Inflammatory macrophage treated with lipopolysaccharide for 4 hours (primary cell): ENCODE data around the gene GGA2.
"Not testable (repeated sequence)": the region's sequence is repeated elsewhere in the genome, so short reads cannot be mapped to it uniquely, and the experiment has no call there.

ENCODE experiments used
- DNase-seq: peaks from one replicate; pipeline ENCODE4 v3.0.0-alpha.2; 2020

Gene GGA2, protein sequence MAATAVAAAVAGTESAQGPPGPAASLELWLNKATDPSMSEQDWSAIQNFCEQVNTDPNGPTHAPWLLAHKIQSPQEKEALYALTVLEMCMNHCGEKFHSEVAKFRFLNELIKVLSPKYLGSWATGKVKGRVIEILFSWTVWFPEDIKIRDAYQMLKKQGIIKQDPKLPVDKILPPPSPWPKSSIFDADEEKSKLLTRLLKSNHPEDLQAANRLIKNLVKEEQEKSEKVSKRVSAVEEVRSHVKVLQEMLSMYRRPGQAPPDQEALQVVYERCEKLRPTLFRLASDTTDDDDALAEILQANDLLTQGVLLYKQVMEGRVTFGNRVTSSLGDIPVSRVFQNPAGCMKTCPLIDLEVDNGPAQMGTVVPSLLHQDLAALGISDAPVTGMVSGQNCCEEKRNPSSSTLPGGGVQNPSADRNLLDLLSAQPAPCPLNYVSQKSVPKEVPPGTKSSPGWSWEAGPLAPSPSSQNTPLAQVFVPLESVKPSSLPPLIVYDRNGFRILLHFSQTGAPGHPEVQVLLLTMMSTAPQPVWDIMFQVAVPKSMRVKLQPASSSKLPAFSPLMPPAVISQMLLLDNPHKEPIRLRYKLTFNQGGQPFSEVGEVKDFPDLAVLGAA

GRCh38 chr16:23510164-23510914 lies at the start of gene GGA2:
TSS of gene GGA2 (minus strand) at chr16:23510494. CDS start at chr16:23510411, 83 bp downstream.
- peak; percentile 81 for DNase-seq

- DNase-seq, result peak; percentile 26
Measured at GRCh38 chr16:23557779-23558702, 47.7 kb upstream of the GGA2 start.

- peak; percentile 99 for DNase-seq
Measured at GRCh38 chr16:23556881-23557778, 46.8 kb upstream of the GGA2 start, which contains the start of the genes EARS2 and UBFD1. TSS of gene EARS2 (minus strand) at chr16:23557350. CDS start at chr16:23557343, 7 bp downstream. TSS of gene UBFD1 (plus strand) at chr16:23557727. CDS start at chr16:23557743, 16 bp downstream.

DNA sequence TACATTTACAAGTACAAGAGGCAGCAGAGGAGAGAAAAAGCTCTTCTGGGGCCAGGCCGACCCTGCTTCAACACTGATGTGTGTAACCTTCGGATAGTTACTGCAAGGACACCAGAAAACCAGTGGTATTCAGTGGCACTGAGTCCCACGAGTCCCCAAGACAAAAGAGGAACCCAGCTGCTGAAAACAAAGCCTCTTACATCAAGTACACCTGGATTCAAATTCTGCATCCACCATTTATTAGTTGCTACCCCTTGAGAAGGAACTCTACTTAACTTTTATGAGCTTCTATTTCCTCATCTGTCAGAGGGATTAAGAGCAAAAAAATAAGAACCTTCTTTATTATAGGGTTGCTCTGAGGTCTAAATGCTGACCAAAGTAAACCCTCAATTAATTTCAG lies 44.2 kb upstream of the GGA2 start:
- DNase-seq, result no peak

DNA sequence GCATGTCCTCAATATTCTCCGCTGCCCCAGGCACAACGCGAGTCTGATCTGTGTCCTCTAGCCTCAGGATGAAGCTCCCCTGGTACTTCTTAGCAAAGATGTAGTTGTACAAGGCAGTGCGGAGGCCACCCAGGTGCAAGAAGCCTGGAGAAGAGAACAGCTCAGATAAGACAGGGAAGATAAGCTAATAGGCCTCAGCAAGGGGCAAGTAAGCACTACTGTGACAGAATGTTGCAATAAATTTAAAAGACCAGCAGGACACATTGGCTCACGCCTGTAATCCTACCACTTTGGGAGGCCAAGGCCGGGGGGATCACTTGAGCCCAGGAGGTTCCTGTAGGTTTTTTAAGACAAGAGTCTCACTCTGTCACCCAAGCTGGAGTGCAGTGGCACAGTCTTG lies 41.9 kb upstream of the GGA2 start:
- DNase-seq, result no peak

DNA sequence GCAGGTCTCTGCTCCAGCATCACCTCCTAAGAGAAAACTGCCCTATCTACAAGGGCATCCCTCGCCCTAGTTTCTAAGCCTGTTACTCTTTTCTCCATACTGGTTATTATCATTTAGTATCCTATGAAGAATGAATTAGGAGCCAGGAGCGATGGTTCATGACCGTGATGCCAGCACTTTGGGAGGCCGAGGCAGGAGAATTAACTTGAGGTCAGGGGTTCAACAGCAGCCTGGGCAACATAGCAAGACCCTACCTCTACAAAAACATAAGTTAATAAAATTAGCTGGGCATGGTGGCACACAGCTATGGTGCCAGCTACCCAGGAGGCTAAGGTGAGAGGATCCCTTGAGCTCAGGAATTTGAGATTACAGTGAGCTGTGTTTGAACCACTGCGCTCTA lies 39.6 kb upstream of the GGA2 start:
- DNase-seq, result no peak

DNA sequence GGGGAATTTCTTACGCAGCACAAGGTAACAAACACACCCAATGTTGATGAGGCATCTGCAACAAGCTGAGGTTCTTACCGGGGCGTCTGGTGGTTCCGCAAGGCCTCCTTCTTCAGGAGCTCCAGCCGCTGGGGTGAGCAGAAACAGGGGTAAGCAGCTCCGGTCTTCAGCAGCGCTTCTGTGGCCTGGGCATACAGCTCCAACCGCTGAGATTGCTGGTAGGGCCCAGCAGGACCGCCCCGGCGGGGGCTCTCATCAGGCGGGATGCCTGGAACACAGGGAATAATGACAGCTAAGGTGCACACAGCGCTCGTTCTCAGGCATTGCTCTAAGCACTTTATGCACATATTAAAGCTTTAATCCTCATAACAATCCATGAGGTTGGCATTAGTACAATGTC lies 34.1 kb upstream of the GGA2 start:
- DNase-seq, result no peak

DNA sequence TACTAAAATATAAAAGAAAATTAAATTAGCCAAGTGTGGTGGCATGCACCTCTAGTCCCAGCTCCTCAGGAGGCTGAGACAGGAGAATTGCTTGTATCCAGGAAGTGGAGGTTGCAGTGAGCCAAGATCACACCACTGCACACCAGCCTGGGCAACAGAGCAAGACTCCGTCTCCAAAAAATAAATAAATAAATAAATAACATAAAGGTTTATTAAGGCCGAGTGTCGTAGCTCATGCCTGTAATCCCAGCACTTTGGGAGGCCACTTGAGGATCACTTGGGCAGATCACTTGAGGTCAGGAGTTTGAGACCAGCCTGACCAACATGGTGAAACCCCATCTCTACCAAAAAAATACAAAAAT lies 30.5 kb upstream of the GGA2 start:
- not testable (repeated sequence) for DNase-seq

- DNase-seq, result no peak
Measured at GRCh38 chr16:23539984-23540816, 29.9 kb upstream of the GGA2 start.

DNA sequence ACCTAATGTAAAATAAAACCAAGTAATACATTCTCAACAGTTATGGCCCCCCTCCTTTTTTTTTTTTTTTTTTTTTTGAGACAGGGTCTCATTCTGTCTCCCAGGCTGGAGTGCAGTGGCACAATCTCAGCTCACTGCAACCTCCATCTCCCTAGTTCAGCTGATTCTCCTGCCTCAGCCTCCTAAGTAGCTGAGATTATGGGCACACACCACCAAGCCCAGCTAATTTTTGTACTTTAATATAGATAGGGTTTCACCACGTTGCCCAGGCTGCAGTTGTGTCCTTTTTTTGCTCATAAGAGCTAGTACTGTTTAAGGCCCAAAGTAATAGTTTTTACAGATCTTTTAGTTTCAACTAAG lies 28.6 kb upstream of the GGA2 start:
- DNase-seq, result no peak

DNA sequence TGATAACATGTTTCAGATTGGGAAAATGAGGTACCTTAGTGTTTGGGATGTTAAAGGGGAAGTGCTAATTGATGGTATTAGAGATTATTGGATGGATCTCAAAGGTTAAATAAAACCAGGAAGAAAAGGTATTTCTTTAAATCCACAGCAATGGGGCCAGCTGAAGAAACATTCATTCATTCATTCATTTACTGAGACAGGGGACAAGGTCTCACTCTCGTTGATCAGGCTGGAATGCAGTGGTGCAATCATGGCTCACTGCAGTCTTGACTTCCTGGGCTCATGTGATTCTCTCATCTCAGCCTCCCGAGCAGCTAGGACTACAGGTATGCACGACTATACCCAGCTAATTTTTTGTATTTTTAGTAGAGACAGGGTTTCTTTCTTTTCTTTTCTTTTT lies 27.1 kb upstream of the GGA2 start:
- DNase-seq, result no peak

- no peak for DNase-seq
Measured at GRCh38 chr16:23535901-23536300, 25.6 kb upstream of the GGA2 start.

GRCh38 chr16:23534868-23535860 lies 24.9 kb upstream of the GGA2 start:
- no peak for DNase-seq

DNA sequence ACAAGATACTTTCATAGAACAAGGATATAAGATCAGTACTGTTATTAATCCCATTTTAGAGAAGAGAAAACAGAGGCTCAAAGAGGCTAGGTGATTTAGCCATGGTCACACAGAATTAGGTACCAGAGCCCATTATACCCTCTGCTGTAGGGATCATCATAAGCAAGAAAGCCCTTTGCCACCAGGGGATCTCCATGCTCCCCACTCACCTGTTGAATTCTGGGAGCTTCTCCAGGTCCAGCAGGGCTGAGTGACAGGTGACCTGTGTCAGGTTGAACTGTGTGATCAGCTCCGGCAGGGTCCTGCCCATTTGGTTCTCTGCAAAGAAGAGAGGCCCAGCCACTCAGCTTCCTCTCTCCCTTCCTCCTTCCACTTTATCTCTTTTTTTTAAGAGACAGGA lies 22.2 kb upstream of the GGA2 start:
- no peak for DNase-seq

DNA sequence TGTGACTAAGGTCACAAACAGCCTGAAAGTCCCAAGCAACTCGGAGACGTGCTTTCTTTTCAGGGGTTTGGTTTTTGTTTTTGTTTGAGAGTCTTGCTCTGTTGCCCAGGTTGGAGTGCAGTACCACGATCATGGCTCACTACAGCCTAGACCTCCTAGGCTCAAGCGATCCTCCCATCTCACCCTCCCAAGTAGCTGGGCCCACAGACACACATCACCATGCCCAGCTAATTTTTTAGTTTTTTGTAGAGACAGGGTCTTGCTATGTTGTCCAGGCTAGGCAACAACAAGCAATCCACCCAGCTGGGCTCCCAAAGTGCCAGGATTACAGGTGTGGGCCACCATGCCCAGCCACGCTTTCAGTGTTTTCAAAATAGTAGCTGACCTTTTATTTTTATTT lies 19.8 kb upstream of the GGA2 start:
- DNase-seq, result no peak

GRCh38 chr16:23528644-23529310 lies 18.5 kb upstream of the GGA2 start:
- DNase-seq, result peak; percentile 85

GRCh38 chr16:23527961-23528643 lies 17.8 kb upstream of the GGA2 start:
- no peak for DNase-seq

GRCh38 chr16:23524886-23525285 lies 14.6 kb upstream of the GGA2 start:
- DNase-seq, result no peak
